CD4-positive, alpha-beta T cell treated with Interferon alpha-2 for 1 hour (primary cell): ENCODE results near the gene PRR35.
"Not testable (repeated sequence)": the region's sequence is repeated elsewhere in the genome, so short reads cannot be mapped to it uniquely, and the experiment has no call there.

Experiments used
- DNase-seq, 2 donors: peaks; one replicate each; pipeline ENCODE4 v3.0.0-alpha.2; 2020 to 2022

The PRR35 gene

DNA sequence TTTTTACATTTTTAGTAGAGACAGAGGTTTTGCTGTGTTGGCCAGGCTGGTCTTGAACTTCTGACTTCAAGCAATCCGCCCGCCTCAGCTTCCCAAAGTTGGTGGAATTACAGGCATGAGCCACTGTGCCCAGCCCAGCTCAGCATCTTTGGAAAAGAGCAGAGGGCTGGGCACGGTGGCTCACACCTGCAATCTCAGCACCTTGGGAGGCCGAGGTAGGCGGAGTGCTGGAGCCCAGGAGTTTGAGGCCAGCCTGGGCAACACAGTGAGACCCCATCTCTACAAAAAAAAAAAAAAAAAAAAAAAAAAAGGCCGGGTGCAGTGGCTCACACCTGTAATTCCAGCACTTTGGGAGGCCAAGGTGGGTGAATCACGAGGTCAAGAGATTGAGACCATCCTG is 37.5 kb downstream of the PRR35 start:
- not testable (repeated sequence) for DNase-seq

DNA sequence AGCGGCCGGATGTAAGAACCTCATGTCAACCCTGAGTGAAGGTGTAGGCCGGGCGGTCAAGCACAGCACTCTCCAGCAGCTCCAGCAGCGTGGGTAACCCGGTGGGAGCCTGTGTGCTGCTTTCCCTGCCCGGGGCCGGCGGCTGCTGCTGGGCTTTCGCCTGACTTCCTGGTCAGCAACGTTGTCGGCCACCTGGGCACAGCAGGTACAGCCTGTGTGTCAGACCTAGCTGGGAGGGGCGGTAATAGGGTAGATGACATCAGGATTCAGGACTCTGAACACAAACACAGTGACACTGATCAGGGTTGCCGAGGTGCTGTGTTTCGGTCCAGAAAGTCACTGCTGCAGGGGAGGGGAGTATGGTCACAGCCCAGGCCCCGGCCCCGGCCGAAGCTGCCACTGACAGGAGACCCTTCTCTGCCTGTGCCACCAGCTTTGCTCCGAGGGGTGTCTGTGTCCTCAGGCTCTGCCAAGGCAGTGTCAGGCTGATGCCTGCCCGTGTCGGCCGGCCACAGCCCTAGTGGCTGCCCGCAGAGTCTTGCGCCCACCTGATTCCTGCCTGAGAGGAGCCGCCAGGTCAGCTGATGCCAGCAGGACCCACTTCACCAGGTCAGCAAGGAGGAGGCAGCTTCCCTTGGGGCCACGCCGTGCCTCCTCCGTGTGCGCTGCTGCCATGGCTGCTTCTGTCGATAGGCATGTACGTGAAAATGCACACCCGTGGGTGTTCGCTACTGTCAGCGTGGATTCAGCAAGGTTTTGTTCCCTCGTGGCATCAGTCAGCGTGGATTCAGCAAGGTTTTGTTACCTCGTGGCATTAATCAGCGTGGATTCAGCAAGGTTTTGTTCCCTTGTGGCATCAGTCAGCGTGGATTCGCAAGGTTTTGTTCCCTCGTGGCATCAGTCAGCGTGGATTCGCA is 38.9 kb downstream of the PRR35 start:
- DNase-seq: no peak

DNA sequence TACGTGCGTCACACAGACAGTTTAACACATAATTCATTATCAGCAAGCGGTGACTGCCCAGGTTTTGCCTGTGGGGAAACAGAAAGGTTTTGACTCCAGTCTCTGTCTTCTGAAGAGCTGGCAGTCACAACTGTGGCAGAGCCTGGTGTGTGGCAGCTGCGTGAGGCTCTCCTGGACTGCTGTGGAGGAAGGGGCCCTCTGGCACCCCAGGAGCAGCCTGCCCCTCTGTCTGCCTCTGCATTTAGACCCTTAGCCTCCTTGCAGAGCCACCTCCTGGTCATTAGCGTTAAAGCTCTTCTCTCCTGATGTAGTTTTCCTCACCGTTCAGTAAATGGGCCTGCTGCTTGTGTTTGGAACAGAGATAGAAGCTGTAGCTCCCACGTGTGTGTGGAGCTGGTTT is 40.6 kb downstream of the PRR35 start:
- no peak for DNase-seq

DNA sequence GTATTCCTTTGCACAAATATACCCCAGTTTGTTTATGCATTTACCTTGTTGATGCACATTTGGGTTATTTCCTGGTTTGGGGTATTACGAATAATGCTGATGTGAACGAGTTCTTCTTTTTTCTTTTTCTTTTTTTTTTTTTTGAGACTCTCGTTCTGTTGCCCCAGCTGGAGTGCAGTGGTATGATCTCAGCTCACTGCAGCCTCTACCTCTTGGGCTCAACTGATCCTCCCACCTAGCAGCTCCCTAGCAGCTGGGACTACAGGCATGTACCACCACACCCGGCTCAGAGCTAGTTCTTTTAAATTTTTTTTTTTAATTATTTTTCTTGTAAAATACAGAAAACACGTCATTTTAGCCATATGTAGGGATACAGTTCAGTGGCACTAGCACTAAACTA is 43.7 kb downstream of the PRR35 start:
- no peak for DNase-seq

DNA sequence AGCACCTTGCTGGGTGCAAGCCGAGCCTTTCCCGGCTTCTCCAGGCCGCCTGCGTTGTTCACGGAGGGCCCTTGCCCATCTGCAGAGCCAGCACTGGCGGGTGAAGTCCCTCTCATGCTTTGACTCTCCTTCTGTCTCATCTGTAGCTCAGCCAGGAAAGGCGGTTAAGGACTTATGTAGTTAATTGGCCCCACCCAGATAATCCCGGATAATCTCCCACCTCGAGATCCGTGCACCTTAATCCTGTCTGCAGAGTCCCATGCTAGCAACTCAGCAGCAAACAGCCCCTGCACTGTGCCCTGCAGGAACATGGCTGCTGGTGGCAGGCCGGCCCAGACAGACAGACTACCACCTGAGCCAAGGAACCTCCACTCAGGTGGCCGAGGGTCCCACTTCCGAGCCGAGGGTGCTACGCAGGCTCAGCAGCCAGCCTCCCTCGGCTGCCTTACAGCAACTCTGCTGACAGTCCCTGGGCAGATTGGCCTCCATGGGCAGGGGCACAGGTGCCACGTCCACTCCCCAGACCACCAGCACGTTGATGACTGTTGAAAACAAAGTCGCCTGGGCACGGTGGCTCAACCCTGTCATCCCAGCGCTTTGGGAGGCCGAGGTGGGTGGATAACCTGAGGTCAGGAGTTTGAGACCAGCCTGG is 46.6 kb downstream of the PRR35 start:
- no peak for DNase-seq

DNA sequence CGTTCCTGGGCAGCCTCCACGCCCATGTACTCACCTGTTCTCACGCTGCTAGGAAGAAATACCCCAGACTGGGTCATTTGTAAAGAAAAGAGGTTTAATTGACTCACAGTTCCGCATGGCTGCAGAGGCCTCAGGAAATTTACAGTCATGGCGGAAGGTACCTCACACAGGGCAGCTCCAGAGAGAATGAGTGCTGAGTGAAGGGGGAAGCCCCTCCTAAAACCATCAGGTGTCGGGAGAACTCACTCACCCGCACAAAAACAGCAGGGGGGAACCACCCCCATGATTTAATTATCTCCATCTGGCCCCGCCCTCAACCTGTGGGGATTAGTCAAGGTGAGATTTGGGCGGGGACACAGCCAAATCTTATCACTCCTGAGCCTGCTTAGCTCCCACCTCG is 47.8 kb downstream of the PRR35 start:
- DNase-seq: no peak

DNA sequence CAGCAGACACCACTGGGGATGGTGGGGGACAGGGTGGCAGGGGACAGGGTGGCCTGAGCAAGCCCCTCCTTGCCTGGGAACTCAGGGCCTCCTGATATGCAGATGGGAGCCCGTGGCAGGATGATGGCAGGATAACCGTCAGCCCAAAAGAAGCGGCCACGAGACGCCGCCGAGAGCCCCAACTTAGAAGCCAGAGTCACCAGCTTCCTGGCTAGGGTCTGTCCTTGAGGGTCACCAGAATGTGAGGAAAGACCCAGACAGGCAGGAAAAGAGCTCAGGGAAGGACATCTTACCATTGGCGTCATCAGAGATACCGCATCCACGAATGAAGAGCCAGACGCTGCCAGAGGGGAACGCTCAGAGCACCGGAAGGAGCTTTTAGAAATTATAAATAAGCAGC is 49.1 kb downstream of the PRR35 start:
- DNase-seq: no peak

DNA sequence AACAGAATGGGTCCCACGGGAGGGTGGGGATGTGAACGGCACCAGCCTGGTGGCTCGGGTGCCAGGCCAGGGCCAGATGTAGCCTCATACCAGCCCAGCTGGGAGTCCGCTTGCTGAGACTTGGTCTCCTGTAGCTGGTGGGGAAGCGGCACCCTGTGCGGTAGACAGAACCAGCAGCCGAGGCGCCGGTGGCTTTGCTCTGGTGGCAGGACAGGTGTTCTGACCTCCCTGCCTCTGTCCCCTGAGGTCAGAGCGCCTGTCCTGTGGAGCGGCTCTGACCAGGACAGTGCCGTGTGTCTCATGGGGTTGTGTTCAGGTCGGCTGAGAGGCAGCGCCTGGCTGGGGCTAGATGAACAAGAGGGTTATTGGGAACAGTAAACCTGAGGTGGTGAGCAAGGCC is 49.8 kb downstream of the PRR35 start:
- DNase-seq: no peak

DNA sequence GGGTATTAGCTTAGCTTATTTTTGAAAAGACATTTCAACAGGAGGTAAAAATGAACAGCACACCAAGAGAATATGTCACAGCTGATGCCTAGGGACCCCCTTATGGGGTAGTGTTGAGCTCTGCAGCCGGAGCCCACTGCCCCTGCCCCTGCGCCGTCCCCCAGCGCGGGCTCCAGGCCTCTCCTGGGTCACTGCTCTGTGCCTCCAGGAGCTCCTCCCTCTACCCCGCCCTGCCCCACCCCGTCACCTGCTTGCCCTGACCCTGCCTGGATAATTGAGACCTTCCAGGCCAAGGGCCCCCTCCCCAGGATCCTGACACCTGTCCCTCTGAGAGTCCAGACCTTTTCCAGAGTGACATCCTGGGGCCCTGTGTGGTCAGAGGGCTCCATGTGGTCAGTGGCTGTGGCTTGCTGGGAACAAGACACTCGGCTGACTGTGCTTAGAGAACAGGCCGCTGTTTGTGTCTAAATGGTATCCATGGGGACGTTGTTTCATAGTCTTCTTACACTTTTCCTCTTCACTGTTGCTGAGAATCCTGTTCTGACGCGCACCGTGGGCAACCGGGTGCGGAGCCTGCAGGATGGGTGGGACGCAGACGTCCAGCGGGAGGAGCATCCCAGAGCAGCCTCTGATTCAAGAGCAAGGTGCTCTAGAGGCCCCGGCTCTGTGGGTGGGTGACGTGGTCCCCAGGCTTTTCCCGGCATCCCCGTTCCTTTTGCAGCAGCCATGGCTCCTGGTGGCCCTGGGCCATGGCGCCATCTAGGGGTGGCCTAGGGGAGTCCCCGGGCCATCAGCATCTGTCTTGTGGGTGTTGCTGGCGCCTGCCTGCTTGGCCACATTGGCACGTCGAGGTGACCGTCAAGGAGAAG is 50.6 kb downstream of the PRR35 start:
- DNase-seq: peak; percentile 44 to 65

DNA sequence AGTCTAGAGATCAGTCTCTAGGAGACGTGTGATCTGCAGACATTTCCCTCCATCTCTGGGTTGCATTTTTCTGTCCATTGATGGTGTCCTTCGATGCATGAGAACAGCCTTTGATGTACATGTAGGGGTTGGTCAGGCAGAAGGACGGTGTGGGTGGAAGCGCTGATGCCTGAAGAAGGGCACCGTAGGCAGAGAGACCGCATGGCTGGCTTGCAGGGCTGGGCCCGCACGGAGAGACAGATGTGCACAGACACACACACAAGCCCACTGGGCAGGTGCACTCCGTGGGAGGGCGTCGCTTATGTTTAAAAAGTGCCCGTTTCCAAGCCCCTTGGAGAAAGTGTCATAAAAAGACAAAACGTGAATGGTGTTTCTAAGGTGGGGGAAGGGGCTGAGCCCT is 54.9 kb downstream of the PRR35 start:
- no peak for DNase-seq
